Endothelial cell of umbilical vein (primary cell): ENCODE measurements around the gene ZNF709. TPM values are rescaled to one million over a fixed set of nuclear protein-coding genes. Genes with fewer than 3 reads are reported as not detected.

Experiments
- BruUV-seq: library from RNA; stranded (reverse); fragments of 400-500 nt; replicated peaks from 2 replicates; lab custom pipeline; 2021; lab: Mats Ljungman, UMichigan
- CTCF ChIA-PET: fragments of 300-600, 350-600 bp; sonication (Branson Sonifier 250); formaldehyde crosslinking; loops from one replicate; lab custom pipeline; 2021; ENCODE audit warnings: antibody characterized with exemption, inconsistent platforms; lab: Charles Lee
- POLR2A ChIA-PET: fragments of 300-600, 350-600 bp; sonication (Branson Sonifier 250); formaldehyde crosslinking; loops from one replicate; lab custom pipeline; 2021; ENCODE audit warnings: antibody characterized with exemption, inconsistent platforms; lab: Charles Lee
- DNase-seq: peaks from one replicate; pipeline ENCODE4 v3.0.0-alpha.2; 2011; ENCODE audit warnings: low read depth, low spot score
- FAIRE-seq: peaks from 2 replicates; lab custom pipeline; 2011; peaks lifted over from hg19 to GRCh38; lab: Jason Lieb, UNC
- H2AFZ ChIP-seq: 2 replicates; pipeline ENCODE4 v1.6.0; 2012; ENCODE audit warnings: low read depth, low read length, control low read depth, inconsistent platforms
- H3K27ac ChIP-seq: 2 replicates; pipeline ENCODE4 v1.5.1; 2011; ENCODE audit warnings: low read depth, mild to moderate bottlenecking, control low read depth, low read length, moderate library complexity; ENCODE audit not compliant: insufficient read depth
- H3K27me3 ChIP-seq, 2 experiments: 2 replicates each; pipeline versions ENCODE4 v1.6.0 to v1.6.1; 2011; ENCODE audit warnings: low read length in 2 of 2, mixed read lengths in 1 of 2; ENCODE audit not compliant: control insufficient read depth in 2 of 2, insufficient read depth in 2 of 2
- H3K36me3 ChIP-seq, 2 experiments: 2 replicates in 1 of 2; 3 replicates in 1 of 2; pipeline ENCODE4 v1.5.1; 2011; ENCODE audit warnings: low read length in 2 of 2, mild to moderate bottlenecking in 1 of 2, moderate library complexity in 1 of 2; ENCODE audit not compliant: control insufficient read depth in 2 of 2, insufficient read depth in 2 of 2; ENCODE audit errors: extremely low read depth in 1 of 2
- H3K4me1 ChIP-seq: 3 replicates; pipeline ENCODE4 v1.5.1; 2011; ENCODE audit warnings: mild to moderate bottlenecking, low read length; ENCODE audit not compliant: control insufficient read depth, insufficient read depth; ENCODE audit errors: extremely low read depth
- H3K4me2 ChIP-seq: 2 replicates; pipeline ENCODE4 v1.6.1; 2011; ENCODE audit warnings: low read length, control low read depth, mixed read lengths; ENCODE audit not compliant: insufficient read depth
- H3K4me3 ChIP-seq, 3 experiments: fragments of 200-600 bp in 1 of 3; sonication (generic), shearing (Covaris generic) in 1 of 3; replicated peaks in 1 of 3; 2 replicates each; pipeline ENCODE4 v1.5.1; 2011 to 2016; ENCODE audit warnings: control low read depth in 3 of 3, low read length in 3 of 3, mild to moderate bottlenecking in 2 of 3, inconsistent platforms in 1 of 3, low read depth in 1 of 3, moderate library complexity in 1 of 3; ENCODE audit not compliant: insufficient read depth in 1 of 3
- H3K79me2 ChIP-seq: 2 replicates; pipeline ENCODE4 v1.6.0; 2012; ENCODE audit warnings: low read length, inconsistent platforms; ENCODE audit not compliant: control insufficient read depth, insufficient read depth
- H3K9ac ChIP-seq: replicated peaks from 2 replicates; pipeline ENCODE3; 2011; ENCODE audit warnings: low read length, control low read depth; ENCODE audit not compliant: insufficient read depth; ENCODE audit errors: extremely low read depth
- H3K9me1 ChIP-seq: replicated peaks from 3 replicates; pipeline ENCODE4 v1.6.0; 2011; ENCODE audit warnings: mild to moderate bottlenecking, low read length; ENCODE audit not compliant: control insufficient read depth, insufficient read depth; ENCODE audit errors: extremely low read depth
- H3K9me3 ChIP-seq: replicated peaks from 2 replicates; pipeline ENCODE4 v1.5.1; 2012; ENCODE audit warnings: low read length, inconsistent platforms; ENCODE audit not compliant: control insufficient read depth, insufficient read depth
- H4K20me1 ChIP-seq: replicated peaks from 2 replicates; pipeline ENCODE3; 2011; ENCODE audit warnings: mild to moderate bottlenecking, low read length; ENCODE audit not compliant: control insufficient read depth, insufficient read depth; ENCODE audit errors: extremely low read depth
- EZH2 ChIP-seq: IDR thresholded peaks from 2 replicates; pipeline ENCODE4 v1.6.1; 2012; ENCODE audit warnings: borderline replicate concordance, low read depth, mild to moderate bottlenecking, moderate library complexity, low read length, inconsistent platforms; ENCODE audit not compliant: severe bottlenecking
- FOS ChIP-seq: IDR thresholded peaks from 2 replicates; pipeline ENCODE4 v1.6.1; 2011; ENCODE audit warnings: mild to moderate bottlenecking, low read length, moderate library complexity, borderline replicate concordance; ENCODE audit not compliant: insufficient read depth
- GATA2 ChIP-seq: IDR thresholded peaks from 2 replicates; pipeline ENCODE4 v1.7.0; 2011; ENCODE audit warnings: low read depth, mild to moderate bottlenecking, moderate library complexity, mixed read lengths, low read length; ENCODE audit not compliant: insufficient read length, insufficient read depth
- JUN ChIP-seq: IDR thresholded peaks from 2 replicates; pipeline ENCODE4 v1.6.1; 2011; ENCODE audit warnings: borderline replicate concordance, low read depth; ENCODE audit not compliant: insufficient read length, insufficient read depth
- MYC ChIP-seq: IDR thresholded peaks from one replicate; pipeline ENCODE4 v1.6.1; 2011; ENCODE audit warnings: mild to moderate bottlenecking, low read depth, low read length
- POLR2A ChIP-seq: IDR thresholded peaks from 2 replicates; pipeline ENCODE4 v1.6.1; 2012; ENCODE audit warnings: low read depth, mild to moderate bottlenecking, control low read depth, low read length
- POLR2AphosphoS5 ChIP-seq: IDR thresholded peaks from 2 replicates; pipeline ENCODE4 v1.6.1; 2012; ENCODE audit warnings: low read depth, mild to moderate bottlenecking, control low read depth, low read length, moderate library complexity; ENCODE audit not compliant: insufficient read depth
- dilution Hi-C: fragments of 300-500 bp; cut with MboI; formaldehyde crosslinking; loops from one replicate; pipeline ENCODE4 v1.15.0; 2019; ENCODE audit warnings: low sequenced_read_pairs; ENCODE audit not compliant: extremely low pct_ligation_motif_present
- intact Hi-C: fragments of 100-400 bp; cut with micrococcal nuclease; formaldehyde crosslinking; loops from one replicate; pipeline ENCODE4 v1.10.0; 2022
- polyA plus RNA-seq, 4 experiments: library from polyadenylated mRNA; depleted of rRNA in 3 of 4; stranded (reverse) in 3 of 4; unstranded in 1 of 4; fragments of >200 nt; gene quantifications; 2 replicates each; pipeline versions ENCODE4 v1.2.1 to v1.2.3, GENCODE V29; 2011 to 2012; ENCODE audit warnings: missing spikeins in 1 of 4
- total RNA-seq: library from RNA; stranded (reverse); gene quantifications from 2 replicates; pipeline ENCODE4 v1.2.3, GENCODE V29; 2021
- TF ChIP-seq, protein P1 (sequence below), 2 donors: IDR thresholded peaks; 1 replicate in 1 of 2; 2 replicates in 1 of 2; pipeline ENCODE4 v1.5.1; 2011; ENCODE audit warnings: low read length in 2 of 2, mild to moderate bottlenecking in 2 of 2, moderate library complexity in 2 of 2, control low read depth in 1 of 2, inconsistent platforms in 1 of 2, low read depth in 1 of 2; ENCODE audit not compliant: insufficient read depth in 1 of 2; ENCODE audit errors: extremely low read depth in 1 of 2
- TF ChIP-seq, protein P2 (sequence below): IDR thresholded peaks from 2 replicates; pipeline ENCODE4 v1.6.1; 2011; ENCODE audit not compliant: insufficient read depth, insufficient read length

Gene ZNF709
- total and polyA plus RNA-seq, 2 donors (not counting 3 experiments of a cell fraction or from before 2014, with no cell fraction given): 0.65 to 1.8 TPM

DNA sequence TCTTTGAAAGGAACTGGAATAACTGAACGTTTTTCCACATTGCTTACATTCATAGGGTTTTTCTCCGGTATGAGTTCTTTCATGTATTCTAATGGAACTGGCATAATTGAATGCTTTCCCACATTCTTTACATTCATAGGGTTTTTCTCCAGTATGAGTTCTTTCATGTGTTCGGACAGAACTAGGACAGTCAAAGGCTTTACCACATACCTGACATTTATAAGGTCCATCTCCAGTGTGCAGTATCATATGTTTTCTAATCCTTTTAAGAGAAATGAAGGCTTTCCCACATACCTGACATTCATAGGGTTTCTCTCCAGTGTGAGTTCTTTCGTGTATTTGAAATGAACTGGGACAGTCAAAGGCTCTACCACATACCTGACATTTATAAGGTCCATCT, 41.9 kb upstream of the ZNF709 start:
- intact Hi-C loops: no loop called here
- H2AFZ ChIP-seq: no peak overlapping the region
- H3K9ac ChIP-seq: no peak overlapping the region
- no peaks in the 10 kb centered on the region for H4K20me1 ChIP-seq
- TF ChIP-seq GATA2 (no peak), POLR2A (no peak), FOS (no peak), MYC (no peak), JUN (no peak), POLR2AphosphoS5 (no peak), EZH2 (no peak)
- TF ChIP-seq, protein P1, sequence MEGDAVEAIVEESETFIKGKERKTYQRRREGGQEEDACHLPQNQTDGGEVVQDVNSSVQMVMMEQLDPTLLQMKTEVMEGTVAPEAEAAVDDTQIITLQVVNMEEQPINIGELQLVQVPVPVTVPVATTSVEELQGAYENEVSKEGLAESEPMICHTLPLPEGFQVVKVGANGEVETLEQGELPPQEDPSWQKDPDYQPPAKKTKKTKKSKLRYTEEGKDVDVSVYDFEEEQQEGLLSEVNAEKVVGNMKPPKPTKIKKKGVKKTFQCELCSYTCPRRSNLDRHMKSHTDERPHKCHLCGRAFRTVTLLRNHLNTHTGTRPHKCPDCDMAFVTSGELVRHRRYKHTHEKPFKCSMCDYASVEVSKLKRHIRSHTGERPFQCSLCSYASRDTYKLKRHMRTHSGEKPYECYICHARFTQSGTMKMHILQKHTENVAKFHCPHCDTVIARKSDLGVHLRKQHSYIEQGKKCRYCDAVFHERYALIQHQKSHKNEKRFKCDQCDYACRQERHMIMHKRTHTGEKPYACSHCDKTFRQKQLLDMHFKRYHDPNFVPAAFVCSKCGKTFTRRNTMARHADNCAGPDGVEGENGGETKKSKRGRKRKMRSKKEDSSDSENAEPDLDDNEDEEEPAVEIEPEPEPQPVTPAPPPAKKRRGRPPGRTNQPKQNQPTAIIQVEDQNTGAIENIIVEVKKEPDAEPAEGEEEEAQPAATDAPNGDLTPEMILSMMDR (IDR thresholded peaks at IDR 0.05; ENCODE audit: extremely low read depth in 1 of 2, insufficient read depth in 1 of 2, low read depth in 1 of 2, low read length in 2 of 2): no peak
- TF ChIP-seq, protein P2, sequence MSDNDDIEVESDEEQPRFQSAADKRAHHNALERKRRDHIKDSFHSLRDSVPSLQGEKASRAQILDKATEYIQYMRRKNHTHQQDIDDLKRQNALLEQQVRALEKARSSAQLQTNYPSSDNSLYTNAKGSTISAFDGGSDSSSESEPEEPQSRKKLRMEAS: no peak
- H3K27ac ChIP-seq: no peak overlapping the region
- dilution Hi-C loops: no loop called here
- H3K79me2 ChIP-seq: no peaks in the 10 kb centered on the region
- no peak overlapping the region for H3K4me2 ChIP-seq
- CTCF ChIA-PET: no interaction called here
- POLR2A ChIA-PET: no interaction called here
- H3K4me1 ChIP-seq: no peaks in the 10 kb centered on the region
- H3K4me3 ChIP-seq: no peak overlapping the region
- no peak for DNase-seq
- H3K9me3 ChIP-seq: peaks cover 39% of the 10 kb centered on the region
- H3K9me1 ChIP-seq: no peaks in the 10 kb centered on the region
- no peak for FAIRE-seq
- BruUV-seq: no TSS peak
- peaks cover 15 to 18% of the 10 kb centered on the region in 2 experiments for H3K36me3 ChIP-seq
- H3K27me3 ChIP-seq: no peaks in the 10 kb centered on the region
